GM12874 (cell line): ENCODE results near the gene MAN2A2.

Experiments used
- TF ChIP-seq, protein P1 (sequence below): IDR thresholded peaks from 2 replicates; pipeline ENCODE4 v1.5.1; 2011; ENCODE audit warnings: low read depth, mild to moderate bottlenecking, control low read depth, low read length, moderate library complexity; ENCODE audit not compliant: insufficient read depth

Gene MAN2A2

GRCh38 chr15:90902840-90903732 lies at the start of gene MAN2A2:
TSS of gene MAN2A2 (plus strand) at chr15:90903302. CDS start at chr15:90904208, 906 bp downstream.
- TF ChIP-seq, protein P1, sequence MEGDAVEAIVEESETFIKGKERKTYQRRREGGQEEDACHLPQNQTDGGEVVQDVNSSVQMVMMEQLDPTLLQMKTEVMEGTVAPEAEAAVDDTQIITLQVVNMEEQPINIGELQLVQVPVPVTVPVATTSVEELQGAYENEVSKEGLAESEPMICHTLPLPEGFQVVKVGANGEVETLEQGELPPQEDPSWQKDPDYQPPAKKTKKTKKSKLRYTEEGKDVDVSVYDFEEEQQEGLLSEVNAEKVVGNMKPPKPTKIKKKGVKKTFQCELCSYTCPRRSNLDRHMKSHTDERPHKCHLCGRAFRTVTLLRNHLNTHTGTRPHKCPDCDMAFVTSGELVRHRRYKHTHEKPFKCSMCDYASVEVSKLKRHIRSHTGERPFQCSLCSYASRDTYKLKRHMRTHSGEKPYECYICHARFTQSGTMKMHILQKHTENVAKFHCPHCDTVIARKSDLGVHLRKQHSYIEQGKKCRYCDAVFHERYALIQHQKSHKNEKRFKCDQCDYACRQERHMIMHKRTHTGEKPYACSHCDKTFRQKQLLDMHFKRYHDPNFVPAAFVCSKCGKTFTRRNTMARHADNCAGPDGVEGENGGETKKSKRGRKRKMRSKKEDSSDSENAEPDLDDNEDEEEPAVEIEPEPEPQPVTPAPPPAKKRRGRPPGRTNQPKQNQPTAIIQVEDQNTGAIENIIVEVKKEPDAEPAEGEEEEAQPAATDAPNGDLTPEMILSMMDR = no peak

GRCh38 chr15:90855139-90855538 lies 48.0 kb upstream of the MAN2A2 start:
- TF ChIP-seq, protein P1 = no peak

DNA sequence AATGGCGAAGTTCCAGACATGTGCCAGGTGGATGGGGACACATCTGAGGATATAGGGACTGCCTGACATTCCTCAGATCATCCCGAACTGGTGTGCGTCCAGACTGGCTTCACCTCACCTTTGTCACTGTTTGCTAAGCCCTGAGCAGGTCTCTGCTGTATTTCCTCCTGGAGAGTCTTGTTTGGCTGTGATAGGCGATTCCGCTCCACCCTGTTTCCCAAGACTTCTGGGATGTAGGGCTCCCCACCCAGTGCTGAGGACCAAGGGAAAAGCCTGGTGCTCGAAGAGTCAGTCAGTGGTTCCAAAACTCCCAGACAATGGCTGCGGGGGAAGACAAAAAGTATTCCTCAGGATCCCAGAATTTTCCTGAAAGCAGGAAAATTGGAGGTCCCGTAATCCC lies 45.8 kb upstream of the MAN2A2 start:
- TF ChIP-seq, protein P1 = no peak

GRCh38 chr15:90857883-90858443 lies 45.1 kb upstream of the MAN2A2 start:
- TF ChIP-seq, protein P1 = no peak

DNA sequence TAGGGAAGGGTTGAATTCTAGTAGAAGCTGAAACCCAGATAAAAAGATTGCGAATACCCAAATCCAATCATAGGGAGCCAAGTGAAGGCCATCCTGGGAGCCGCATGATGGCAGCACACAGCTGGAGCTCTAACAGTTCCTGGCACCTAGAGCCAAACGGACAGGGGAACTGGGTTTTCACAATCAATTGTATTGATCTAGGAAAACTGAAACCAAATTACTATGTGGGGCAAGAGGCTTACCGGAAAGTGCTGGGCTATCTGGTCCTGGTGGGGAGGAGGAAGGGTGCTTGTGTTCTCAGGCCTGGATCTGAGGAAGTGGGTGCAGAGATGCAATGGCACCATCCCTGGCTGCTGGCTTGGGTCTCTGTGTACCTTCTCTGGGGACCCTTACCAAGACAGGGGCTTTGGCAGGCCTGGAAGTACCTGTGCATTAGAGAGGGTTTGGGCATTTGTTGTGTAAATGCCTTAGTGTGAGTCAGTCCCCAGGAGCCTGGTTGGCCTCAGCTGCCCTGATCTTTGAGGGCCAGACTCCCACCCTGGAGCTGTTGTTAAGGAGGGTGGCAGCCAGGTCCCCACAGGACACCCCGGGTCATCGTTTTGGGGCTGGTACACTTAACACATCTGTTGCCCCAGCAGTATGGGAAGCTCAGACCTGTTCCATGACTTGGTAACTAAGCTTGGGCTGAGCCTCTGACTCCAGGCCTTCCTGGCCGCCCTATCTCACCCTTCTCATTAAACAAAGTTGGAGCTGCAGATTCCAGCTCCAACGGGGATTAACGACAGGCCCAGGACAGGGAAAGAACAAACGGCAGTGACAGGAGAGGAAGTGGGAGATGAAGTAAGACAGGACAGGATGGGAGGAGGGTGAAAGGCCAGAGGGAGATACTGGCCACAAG lies 43.6 kb upstream of the MAN2A2 start:
- TF ChIP-seq, protein P1 = no peak

DNA sequence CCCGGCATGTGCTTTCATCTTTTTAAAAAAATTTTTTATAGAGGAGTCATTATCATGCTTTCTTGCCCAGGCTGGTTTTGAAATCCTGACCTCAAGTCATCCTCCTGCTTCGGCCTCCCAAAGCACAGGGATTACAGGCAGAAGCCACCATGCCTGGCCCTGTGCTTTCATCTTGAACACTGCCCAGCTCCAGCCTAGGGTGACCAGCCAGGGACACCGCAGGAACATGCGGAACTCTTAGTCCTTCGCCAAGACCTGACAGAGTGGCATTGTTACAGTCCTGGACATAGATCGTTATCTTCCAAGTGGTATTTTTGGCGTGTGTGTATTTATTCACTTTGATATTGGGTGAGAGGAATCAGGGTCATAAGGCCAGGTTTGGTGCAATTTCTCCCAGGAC lies 42.7 kb upstream of the MAN2A2 start:
- TF ChIP-seq, protein P1 = no peak
